GM11168 (cell line): ENCODE data around the gene RAPGEF4.

ENCODE experiments used
- in situ Hi-C: fragments of 300-500 bp; cut with MboI; formaldehyde crosslinking; loops from one replicate; pipeline ENCODE4 v1.12.0; 2022; ENCODE audit warnings: low sequenced_read_pairs; ENCODE audit not compliant: unreplicated experiment

The RAPGEF4 gene

GRCh38 chr2:172985139-172985892 is 249.7 kb downstream of the RAPGEF4 start:
- in situ Hi-C loops = no loop called here

- in situ Hi-C loops = no loop called here
These were observed 250.4 kb downstream of the RAPGEF4 start for GRCh38 chr2:172986040-172986439.

- in situ Hi-C loops = no loop called here
These were observed 253.1 kb downstream of the RAPGEF4 start for GRCh38 chr2:172988728-172989127.

- in situ Hi-C loops = no loop called here
These were observed 255.4 kb downstream of the RAPGEF4 start for GRCh38 chr2:172991031-172991430.

- in situ Hi-C loops = no loop called here
These were observed 257.5 kb downstream of the RAPGEF4 start for GRCh38 chr2:172993139-172993538.

- in situ Hi-C loops = no loop called here
These were observed 258.5 kb downstream of the RAPGEF4 start for GRCh38 chr2:172993931-172994717.

- in situ Hi-C loops = no loop called here
These were observed 259.2 kb downstream of the RAPGEF4 start for GRCh38 chr2:172994864-172995263.

GRCh38 chr2:172995323-172996244 is 259.9 kb downstream of the RAPGEF4 start:
- in situ Hi-C loops = no loop called here

- in situ Hi-C loops = no loop called here
These were observed 260.8 kb downstream of the RAPGEF4 start for GRCh38 chr2:172996387-172996961.

- in situ Hi-C loops = no loop called here
These were observed 261.4 kb downstream of the RAPGEF4 start for GRCh38 chr2:172997031-172997430.

- in situ Hi-C loops = no loop called here
These were observed 263.1 kb downstream of the RAPGEF4 start for GRCh38 chr2:172998547-172999272.

- in situ Hi-C loops = no loop called here
These were observed 264.2 kb downstream of the RAPGEF4 start for GRCh38 chr2:172999641-173000386.

GRCh38 chr2:173001664-173002604 is 266.3 kb downstream of the RAPGEF4 start:
- in situ Hi-C loops = no loop called here

- in situ Hi-C loops = no loop called here
These were observed 267.3 kb downstream of the RAPGEF4 start for GRCh38 chr2:173002751-173003541.

GRCh38 chr2:173008786-173009185 is 273.1 kb downstream of the RAPGEF4 start:
- in situ Hi-C loops = no loop called here

GRCh38 chr2:173010233-173010632 is 274.6 kb downstream of the RAPGEF4 start:
- in situ Hi-C loops = no loop called here

GRCh38 chr2:173016451-173016850 is 280.8 kb downstream of the RAPGEF4 start:
- in situ Hi-C loops = no loop called here
